ENCODE results near the gene OMP. TPM values are rescaled to one million over a fixed set of nuclear protein-coding genes. Genes with fewer than 3 reads are reported as not detected.

OMP gene
- total and polyA plus RNA-seq, 2 of the 13 experiments (the other 11 are each of a cell fraction or from before 2014, with no cell fraction given): not detected

DNA sequence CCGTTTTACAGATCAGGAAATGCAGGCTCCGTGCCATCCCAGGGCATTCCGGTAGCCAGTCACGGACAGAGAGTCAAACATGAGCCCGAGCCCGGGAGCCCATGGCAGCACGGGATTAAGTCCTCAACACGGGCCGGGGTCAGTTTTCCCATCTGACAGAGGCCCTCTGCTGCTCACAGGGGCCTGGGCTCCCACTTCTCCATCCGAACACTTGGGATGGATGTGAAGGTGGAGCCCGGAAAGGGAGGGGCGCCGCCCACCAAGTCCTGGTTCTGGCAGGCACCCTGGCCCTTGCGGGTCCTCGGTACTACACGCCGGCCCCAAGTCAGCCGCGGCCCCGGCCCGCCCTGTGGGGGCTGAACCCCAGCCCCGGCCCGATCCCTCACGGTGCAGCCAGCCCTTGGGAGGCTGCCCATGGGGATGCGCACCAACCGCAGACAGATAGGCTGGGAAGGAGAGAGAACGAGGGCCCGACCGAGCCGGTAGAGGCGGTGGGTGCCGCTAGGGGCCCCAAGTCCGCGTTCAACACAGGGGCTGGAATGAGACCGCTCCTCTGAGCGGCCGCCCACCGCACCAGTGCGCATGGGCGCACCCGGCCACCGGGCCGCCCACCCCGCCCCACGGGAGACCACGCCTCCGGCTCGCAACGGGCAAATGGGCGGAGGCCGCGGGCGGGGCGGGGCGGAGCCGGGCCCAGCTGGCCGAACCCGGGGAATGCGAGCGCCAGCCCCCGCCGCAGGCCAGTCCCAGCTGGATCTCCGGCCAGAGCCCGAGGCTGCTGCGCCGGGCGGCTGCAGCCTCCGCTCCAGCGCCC, 36.2 kb upstream of the OMP start, which contains the start of gene CAPN5 (continued):
- TF ChIP-seq HNF1A (IDR thresholded peaks at IDR 0.05; ENCODE audit: low read depth) (no peak), HNF1A (CRISPR knock-in tag; IDR thresholded peaks at IDR 0.05; ENCODE audit: borderline replicate concordance) (no peak; the same call in 1 of the 2 replicates), ASH2L (IDR thresholded peaks at IDR 0.05; ENCODE audit: insufficient read length, low read depth, low read length) (peak; percentile 35), ZNF264 (CRISPR knock-in tag; IDR thresholded peaks at IDR 0.05) (no peak), THYN1 (CRISPR knock-in tag; IDR thresholded peaks at IDR 0.05; ENCODE audit: borderline replicate concordance, low read depth) (peak; percentile 75; the same call in 1 of the 2 replicates), SRY (CRISPR knock-in tag; IDR thresholded peaks at IDR 0.05) (no peak), YY1 (IDR thresholded peaks at IDR 0.05; ENCODE audit: insufficient read depth, insufficient replicate concordance, low read depth, low read length) (peak; percentile 48), ZNF142 (CRISPR knock-in tag; IDR thresholded peaks at IDR 0.05) (peak; percentile 64), ZFP36L1 (CRISPR knock-in tag; IDR thresholded peaks at IDR 0.05) (no peak), AKAP8 (CRISPR knock-in tag; IDR thresholded peaks at IDR 0.05) (peak; percentile 58; the same call in 1 of the 2 replicates), GABPB1 (CRISPR knock-in tag; IDR thresholded peaks at IDR 0.05) (peak; percentile 60; the same call in 1 of the 2 replicates), AHR (CRISPR knock-in tag; IDR thresholded peaks at IDR 0.05) (no peak), HDAC1 (CRISPR knock-in tag; IDR thresholded peaks at IDR 0.05) (peak; percentile 81; the same call in 1 of the 2 replicates)
- TF ChIP-seq, protein P1, sequence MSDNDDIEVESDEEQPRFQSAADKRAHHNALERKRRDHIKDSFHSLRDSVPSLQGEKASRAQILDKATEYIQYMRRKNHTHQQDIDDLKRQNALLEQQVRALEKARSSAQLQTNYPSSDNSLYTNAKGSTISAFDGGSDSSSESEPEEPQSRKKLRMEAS (IDR thresholded peaks at IDR 0.05): 0 out of 2 replicates have a peak, but pooled peaks have one; percentile 7
- TF ChIP-seq, protein P2, sequence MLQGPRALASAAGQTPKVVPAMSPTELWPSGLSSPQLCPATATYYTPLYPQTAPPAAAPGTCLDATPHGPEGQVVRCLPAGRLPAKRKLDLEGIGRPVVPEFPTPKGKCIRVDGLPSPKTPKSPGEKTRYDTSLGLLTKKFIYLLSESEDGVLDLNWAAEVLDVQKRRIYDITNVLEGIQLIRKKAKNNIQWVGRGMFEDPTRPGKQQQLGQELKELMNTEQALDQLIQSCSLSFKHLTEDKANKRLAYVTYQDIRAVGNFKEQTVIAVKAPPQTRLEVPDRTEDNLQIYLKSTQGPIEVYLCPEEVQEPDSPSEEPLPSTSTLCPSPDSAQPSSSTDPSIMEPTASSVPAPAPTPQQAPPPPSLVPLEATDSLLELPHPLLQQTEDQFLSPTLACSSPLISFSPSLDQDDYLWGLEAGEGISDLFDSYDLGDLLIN (CRISPR knock-in tag; IDR thresholded peaks at IDR 0.05; ENCODE audit: borderline replicate concordance): no peak
- TF ChIP-seq, protein P3, sequence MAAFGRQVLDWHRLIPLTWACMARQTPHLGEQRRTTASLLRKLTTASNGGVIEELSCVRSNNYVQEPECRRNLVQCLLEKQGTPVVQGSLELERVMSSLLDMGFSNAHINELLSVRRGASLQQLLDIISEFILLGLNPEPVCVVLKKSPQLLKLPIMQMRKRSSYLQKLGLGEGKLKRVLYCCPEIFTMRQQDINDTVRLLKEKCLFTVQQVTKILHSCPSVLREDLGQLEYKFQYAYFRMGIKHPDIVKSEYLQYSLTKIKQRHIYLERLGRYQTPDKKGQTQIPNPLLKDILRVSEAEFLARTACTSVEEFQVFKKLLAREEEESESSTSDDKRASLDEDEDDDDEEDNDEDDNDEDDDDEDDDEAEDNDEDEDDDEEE (CRISPR knock-in tag; IDR thresholded peaks at IDR 0.05): no peak

All from HepG2 (cell line).